Measurements from ENCODE around the gene COQ10A. TPM values are rescaled to one million over a fixed set of nuclear protein-coding genes. Genes with fewer than 3 reads are reported as not detected.

COQ10A gene
- total and polyA plus RNA-seq, 2 of the 13 experiments (the other 11 are each of a cell fraction or from before 2014, with no cell fraction given) = 21.0 to 37.3 TPM

DNA sequence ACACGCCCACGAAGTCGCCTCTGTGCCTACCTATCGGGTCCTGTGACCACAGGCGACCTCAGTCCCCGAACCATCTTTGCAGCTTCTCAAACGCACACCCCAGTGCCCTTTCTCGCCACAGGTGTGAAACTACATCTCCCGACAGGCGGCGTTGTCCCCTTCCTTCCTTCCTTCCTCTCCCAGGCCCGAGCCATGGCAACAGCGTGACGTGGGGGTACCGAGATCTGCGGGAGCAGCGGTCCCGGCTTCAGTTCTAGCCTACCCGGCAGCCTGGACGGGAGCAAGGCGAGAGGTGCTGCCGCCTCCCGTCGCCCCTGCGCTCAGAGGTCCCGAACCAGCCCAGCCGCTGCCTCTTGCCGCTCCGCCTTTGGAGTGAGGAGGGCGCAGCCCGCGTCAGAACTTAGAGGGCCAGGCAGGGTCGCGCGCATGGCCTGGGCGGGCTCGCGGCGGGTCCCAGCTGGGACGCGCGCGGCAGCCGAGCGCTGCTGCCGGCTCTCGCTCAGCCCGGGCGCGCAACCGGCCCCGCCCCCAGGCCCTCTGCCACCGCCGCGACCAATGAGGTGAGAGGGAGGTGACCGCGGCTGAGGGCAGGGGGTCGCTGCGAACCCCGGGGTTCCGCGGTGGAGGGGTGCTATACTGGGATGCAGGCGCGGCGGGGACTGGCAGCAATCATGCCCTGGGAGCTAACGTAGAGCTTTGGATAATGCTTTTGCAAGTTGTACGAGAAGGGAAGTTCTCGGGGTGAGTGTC lies at the start of gene COQ10A (continued):
- TF ChIP-seq, protein P1, sequence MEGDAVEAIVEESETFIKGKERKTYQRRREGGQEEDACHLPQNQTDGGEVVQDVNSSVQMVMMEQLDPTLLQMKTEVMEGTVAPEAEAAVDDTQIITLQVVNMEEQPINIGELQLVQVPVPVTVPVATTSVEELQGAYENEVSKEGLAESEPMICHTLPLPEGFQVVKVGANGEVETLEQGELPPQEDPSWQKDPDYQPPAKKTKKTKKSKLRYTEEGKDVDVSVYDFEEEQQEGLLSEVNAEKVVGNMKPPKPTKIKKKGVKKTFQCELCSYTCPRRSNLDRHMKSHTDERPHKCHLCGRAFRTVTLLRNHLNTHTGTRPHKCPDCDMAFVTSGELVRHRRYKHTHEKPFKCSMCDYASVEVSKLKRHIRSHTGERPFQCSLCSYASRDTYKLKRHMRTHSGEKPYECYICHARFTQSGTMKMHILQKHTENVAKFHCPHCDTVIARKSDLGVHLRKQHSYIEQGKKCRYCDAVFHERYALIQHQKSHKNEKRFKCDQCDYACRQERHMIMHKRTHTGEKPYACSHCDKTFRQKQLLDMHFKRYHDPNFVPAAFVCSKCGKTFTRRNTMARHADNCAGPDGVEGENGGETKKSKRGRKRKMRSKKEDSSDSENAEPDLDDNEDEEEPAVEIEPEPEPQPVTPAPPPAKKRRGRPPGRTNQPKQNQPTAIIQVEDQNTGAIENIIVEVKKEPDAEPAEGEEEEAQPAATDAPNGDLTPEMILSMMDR (CRISPR knock-in tag; IDR thresholded peaks at IDR 0.05) = peak; percentile 89
- TF ChIP-seq, protein P2, sequence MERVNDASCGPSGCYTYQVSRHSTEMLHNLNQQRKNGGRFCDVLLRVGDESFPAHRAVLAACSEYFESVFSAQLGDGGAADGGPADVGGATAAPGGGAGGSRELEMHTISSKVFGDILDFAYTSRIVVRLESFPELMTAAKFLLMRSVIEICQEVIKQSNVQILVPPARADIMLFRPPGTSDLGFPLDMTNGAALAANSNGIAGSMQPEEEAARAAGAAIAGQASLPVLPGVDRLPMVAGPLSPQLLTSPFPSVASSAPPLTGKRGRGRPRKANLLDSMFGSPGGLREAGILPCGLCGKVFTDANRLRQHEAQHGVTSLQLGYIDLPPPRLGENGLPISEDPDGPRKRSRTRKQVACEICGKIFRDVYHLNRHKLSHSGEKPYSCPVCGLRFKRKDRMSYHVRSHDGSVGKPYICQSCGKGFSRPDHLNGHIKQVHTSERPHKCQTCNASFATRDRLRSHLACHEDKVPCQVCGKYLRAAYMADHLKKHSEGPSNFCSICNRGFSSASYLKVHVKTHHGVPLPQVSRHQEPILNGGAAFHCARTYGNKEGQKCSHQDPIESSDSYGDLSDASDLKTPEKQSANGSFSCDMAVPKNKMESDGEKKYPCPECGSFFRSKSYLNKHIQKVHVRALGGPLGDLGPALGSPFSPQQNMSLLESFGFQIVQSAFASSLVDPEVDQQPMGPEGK (CRISPR knock-in tag; IDR thresholded peaks at IDR 0.05) = peak; percentile 65; the same call in 1 of the 2 replicates
- TF ChIP-seq AHR (CRISPR knock-in tag; IDR thresholded peaks at IDR 0.05) (peak; percentile 88), ZNF225 (CRISPR knock-in tag; IDR thresholded peaks at IDR 0.05) (0 out of 2 replicates have a peak, but pooled peaks have one; percentile 79), ZNF552 (CRISPR knock-in tag; IDR thresholded peaks at IDR 0.05; ENCODE audit: borderline replicate concordance) (no peak), XRCC5 (optimal IDR thresholded peaks at IDR 0.05; ENCODE audit: low read length) (peak; percentile 64), GATAD2A (CRISPR knock-in tag; IDR thresholded peaks at IDR 0.05) (peak; percentile 67; the same call in 1 of the 2 replicates), JUND (CRISPR knock-in tag; IDR thresholded peaks at IDR 0.05) (no peak), ZNF766 (CRISPR knock-in tag; IDR thresholded peaks at IDR 0.05; ENCODE audit: borderline replicate concordance) (peak; percentile 90; the same call in 1 of the 2 replicates), IRX3 (CRISPR knock-in tag; IDR thresholded peaks at IDR 0.05; ENCODE audit: borderline replicate concordance, low read depth) (peak; percentile 90; the same call in 1 of the 2 replicates), ADNP (CRISPR knock-in tag; IDR thresholded peaks at IDR 0.05) (peak; percentile 77; the same call in 1 of the 2 replicates), POLR2A (IDR thresholded peaks at IDR 0.05; ENCODE audit: insufficient read depth in 1 of 2, low read depth in 2 of 2, low read length in 2 of 2) (peak; percentile 90 to 92), CHD2 (IDR thresholded peaks at IDR 0.05; ENCODE audit: low read depth, low read length) (peak; percentile 52), MTF1 (CRISPR knock-in tag; IDR thresholded peaks at IDR 0.05) (no peak)
- TF ChIP-seq, protein P3, sequence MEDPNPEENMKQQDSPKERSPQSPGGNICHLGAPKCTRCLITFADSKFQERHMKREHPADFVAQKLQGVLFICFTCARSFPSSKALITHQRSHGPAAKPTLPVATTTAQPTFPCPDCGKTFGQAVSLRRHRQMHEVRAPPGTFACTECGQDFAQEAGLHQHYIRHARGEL (CRISPR knock-in tag; IDR thresholded peaks at IDR 0.05) = no peak
- TF ChIP-seq, protein P4, sequence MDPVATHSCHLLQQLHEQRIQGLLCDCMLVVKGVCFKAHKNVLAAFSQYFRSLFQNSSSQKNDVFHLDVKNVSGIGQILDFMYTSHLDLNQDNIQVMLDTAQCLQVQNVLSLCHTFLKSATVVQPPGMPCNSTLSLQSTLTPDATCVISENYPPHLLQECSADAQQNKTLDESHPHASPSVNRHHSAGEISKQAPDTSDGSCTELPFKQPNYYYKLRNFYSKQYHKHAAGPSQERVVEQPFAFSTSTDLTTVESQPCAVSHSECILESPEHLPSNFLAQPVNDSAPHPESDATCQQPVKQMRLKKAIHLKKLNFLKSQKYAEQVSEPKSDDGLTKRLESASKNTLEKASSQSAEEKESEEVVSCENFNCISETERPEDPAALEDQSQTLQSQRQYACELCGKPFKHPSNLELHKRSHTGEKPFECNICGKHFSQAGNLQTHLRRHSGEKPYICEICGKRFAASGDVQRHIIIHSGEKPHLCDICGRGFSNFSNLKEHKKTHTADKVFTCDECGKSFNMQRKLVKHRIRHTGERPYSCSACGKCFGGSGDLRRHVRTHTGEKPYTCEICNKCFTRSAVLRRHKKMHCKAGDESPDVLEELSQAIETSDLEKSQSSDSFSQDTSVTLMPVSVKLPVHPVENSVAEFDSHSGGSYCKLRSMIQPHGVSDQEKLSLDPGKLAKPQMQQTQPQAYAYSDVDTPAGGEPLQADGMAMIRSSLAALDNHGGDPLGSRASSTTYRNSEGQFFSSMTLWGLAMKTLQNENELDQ (CRISPR knock-in tag; IDR thresholded peaks at IDR 0.05; ENCODE audit: borderline replicate concordance) = no peak
- TF ChIP-seq, protein P5, sequence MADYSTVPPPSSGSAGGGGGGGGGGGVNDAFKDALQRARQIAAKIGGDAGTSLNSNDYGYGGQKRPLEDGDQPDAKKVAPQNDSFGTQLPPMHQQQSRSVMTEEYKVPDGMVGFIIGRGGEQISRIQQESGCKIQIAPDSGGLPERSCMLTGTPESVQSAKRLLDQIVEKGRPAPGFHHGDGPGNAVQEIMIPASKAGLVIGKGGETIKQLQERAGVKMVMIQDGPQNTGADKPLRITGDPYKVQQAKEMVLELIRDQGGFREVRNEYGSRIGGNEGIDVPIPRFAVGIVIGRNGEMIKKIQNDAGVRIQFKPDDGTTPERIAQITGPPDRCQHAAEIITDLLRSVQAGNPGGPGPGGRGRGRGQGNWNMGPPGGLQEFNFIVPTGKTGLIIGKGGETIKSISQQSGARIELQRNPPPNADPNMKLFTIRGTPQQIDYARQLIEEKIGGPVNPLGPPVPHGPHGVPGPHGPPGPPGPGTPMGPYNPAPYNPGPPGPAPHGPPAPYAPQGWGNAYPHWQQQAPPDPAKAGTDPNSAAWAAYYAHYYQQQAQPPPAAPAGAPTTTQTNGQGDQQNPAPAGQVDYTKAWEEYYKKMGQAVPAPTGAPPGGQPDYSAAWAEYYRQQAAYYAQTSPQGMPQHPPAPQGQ (CRISPR knock-in tag; IDR thresholded peaks at IDR 0.05; ENCODE audit: borderline replicate concordance) = no peak
- TF ChIP-seq, protein P6, sequence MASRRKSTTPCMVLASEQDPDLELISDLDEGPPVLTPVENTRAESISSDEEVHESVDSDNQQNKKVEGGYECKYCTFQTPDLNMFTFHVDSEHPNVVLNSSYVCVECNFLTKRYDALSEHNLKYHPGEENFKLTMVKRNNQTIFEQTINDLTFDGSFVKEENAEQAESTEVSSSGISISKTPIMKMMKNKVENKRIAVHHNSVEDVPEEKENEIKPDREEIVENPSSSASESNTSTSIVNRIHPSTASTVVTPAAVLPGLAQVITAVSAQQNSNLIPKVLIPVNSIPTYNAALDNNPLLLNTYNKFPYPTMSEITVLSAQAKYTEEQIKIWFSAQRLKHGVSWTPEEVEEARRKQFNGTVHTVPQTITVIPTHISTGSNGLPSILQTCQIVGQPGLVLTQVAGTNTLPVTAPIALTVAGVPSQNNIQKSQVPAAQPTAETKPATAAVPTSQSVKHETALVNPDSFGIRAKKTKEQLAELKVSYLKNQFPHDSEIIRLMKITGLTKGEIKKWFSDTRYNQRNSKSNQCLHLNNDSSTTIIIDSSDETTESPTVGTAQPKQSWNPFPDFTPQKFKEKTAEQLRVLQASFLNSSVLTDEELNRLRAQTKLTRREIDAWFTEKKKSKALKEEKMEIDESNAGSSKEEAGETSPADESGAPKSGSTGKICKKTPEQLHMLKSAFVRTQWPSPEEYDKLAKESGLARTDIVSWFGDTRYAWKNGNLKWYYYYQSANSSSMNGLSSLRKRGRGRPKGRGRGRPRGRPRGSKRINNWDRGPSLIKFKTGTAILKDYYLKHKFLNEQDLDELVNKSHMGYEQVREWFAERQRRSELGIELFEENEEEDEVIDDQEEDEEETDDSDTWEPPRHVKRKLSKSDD (CRISPR knock-in tag; IDR thresholded peaks at IDR 0.05; ENCODE audit: low read depth) = 0 out of 2 replicates have a peak, but pooled peaks have one; percentile 46

All from HepG2 (cell line).